PC-9 (cell line): ENCODE measurements around the gene ARFGEF3. TPM values are rescaled to one million over a fixed set of nuclear protein-coding genes. Genes with fewer than 3 reads are reported as not detected.
A peak's percentile ranks its signal among the peaks of the same experiment; 100 is the strongest.

ENCODE experiments used
- BruUV-seq: library from RNA; stranded (reverse); fragments of 400-500 nt; replicated peaks from 2 replicates; lab custom pipeline; 2021; lab: Mats Ljungman, UMichigan
- CTCF ChIA-PET: fragments of 300-600 bp; sonication (Branson Sonifier 250); formaldehyde crosslinking; loops from one replicate; lab custom pipeline; 2022; ENCODE audit warnings: antibody characterized with exemption; lab: Charles Lee
- POLR2A ChIA-PET: fragments of 300-600 bp; sonication (Branson Sonifier 250); formaldehyde crosslinking; loops from one replicate; lab custom pipeline; 2022; ENCODE audit warnings: antibody characterized with exemption; ENCODE audit not compliant: unreplicated experiment; lab: Charles Lee
- DNase-seq, 2 experiments: peaks; one replicate each; pipeline versions ENCODE4 v3.0.0 to v3.0.0-alpha.2; 2015 to 2022; ENCODE audit warnings: mixed read lengths in 1 of 2
- H2AFZ ChIP-seq: fragments of 200-600 bp; sonication (generic); 2 replicates; pipeline ENCODE4 v1.8.1; 2017; ENCODE audit warnings: antibody characterized with exemption
- H3F3A ChIP-seq: fragments of 200-600 bp; sonication (generic); 2 replicates; pipeline ENCODE4 v1.8.1; 2017; ENCODE audit warnings: antibody characterized with exemption, mild to moderate bottlenecking, low read depth; ENCODE audit not compliant: insufficient read depth
- H3K27ac ChIP-seq: fragments of 200-600 bp; sonication (generic); 2 replicates; pipeline ENCODE4 v1.6.1; 2016; ENCODE audit warnings: mixed run types
- H3K27me3 ChIP-seq: fragments of 200-600 bp; sonication (generic); 2 replicates; pipeline ENCODE4 v1.6.1; 2016; ENCODE audit warnings: low read depth, mixed run types; ENCODE audit not compliant: insufficient read depth
- H3K36me3 ChIP-seq: fragments of 200-600 bp; sonication (generic); 2 replicates; pipeline ENCODE4 v1.6.1; 2016; ENCODE audit warnings: low read depth, mixed run types
- H3K4me1 ChIP-seq: fragments of 200-600 bp; sonication (generic); replicated peaks from 2 replicates; pipeline ENCODE4 v1.6.1; 2016; ENCODE audit warnings: mixed run types; ENCODE audit not compliant: insufficient read depth
- H3K4me2 ChIP-seq: fragments of 200-600 bp; sonication (generic); 2 replicates; pipeline ENCODE4 v1.6.1; 2017; ENCODE audit warnings: mixed run types
- H3K4me3 ChIP-seq: fragments of 200-600 bp; sonication (generic); 2 replicates; pipeline ENCODE4 v1.6.1; 2016; ENCODE audit warnings: mixed run types
- H3K79me2 ChIP-seq: fragments of 200-600 bp; sonication (generic); 2 replicates; pipeline ENCODE4 v1.6.1; 2017; ENCODE audit warnings: low read depth, mixed run types
- H3K9me2 ChIP-seq: fragments of 200-600 bp; sonication (generic); 2 replicates; pipeline ENCODE4 v1.8.1; 2017; ENCODE audit warnings: mild to moderate bottlenecking; ENCODE audit not compliant: insufficient read depth
- H3K9me3 ChIP-seq: fragments of 200-600 bp; sonication (generic); 2 replicates; pipeline ENCODE4 v1.8.1; 2016; ENCODE audit warnings: low read depth; ENCODE audit not compliant: insufficient read depth
- H4K20me1 ChIP-seq: fragments of 200-600 bp; sonication (generic); 2 replicates; pipeline ENCODE4 v1.8.1; 2017; ENCODE audit not compliant: insufficient read depth
- EZH2 ChIP-seq: fragments of 200-600 bp; sonication (generic); IDR thresholded peaks from 2 replicates; pipeline ENCODE4 v1.8.0; 2017; ENCODE audit warnings: antibody characterized with exemption, low read depth
- intact Hi-C: fragments of 100-400 bp; cut with micrococcal nuclease; formaldehyde crosslinking; loops from one replicate; pipeline ENCODE4 v1.10.0; 2022; ENCODE audit not compliant: unreplicated experiment
- total RNA-seq: library from RNA; stranded (reverse); gene quantifications from 2 replicates; pipeline ENCODE4 v1.2.3, GENCODE V29; 2021
- TF ChIP-seq, protein P1 (sequence below): fragments of 200-600 bp; sonication (generic); conservative IDR thresholded peaks from 2 replicates; pipeline ENCODE4 v1.6.1; 2017; ENCODE audit warnings: mixed run types, antibody characterized with exemption, mild to moderate bottlenecking, moderate library complexity

Gene ARFGEF3
- total RNA-seq, 1 experiment from 2014 or later: 9.9 TPM

DNA sequence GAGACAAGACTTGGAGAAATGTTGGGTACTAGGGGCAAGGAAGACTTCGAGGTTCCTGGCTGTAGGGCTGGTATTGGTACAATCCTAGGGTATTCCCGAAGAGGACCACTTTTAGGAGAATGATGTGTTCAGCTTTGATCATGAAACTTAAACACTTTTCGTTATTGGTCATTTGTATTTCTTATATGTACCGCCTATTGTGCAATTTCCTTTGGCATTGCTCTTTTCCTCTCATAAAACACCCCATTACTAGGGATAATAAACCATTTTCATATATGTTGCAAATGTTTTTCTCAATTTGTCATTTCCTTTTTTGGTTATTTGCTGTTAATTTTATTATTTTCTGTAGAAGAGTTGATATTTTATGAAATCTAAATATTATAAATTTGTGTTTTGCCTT lies 18.9 kb upstream of the ARFGEF3 start:
- Histone ChIP-seq H3K9me3 (no peaks in the 10 kb centered on the region), H3K79me2 (no peaks in the 10 kb centered on the region), H3K4me2 (no peak overlapping the region), H3F3A (no peaks in the 10 kb centered on the region), H3K4me1 (no peaks in the 10 kb centered on the region), H3K4me3 (no peak overlapping the region), H3K27ac (no peak overlapping the region), H4K20me1 (no peaks in the 10 kb centered on the region), H2AFZ (no peak overlapping the region), H3K27me3 (no peaks in the 10 kb centered on the region), H3K36me3 (no peaks in the 10 kb centered on the region), H3K9me2 (no peaks in the 10 kb centered on the region)
- POLR2A ChIA-PET: no interaction called here
- intact Hi-C loops: no loop called here
- no peak for DNase-seq
- no peak for TF ChIP-seq EZH2
- TF ChIP-seq, protein P1, sequence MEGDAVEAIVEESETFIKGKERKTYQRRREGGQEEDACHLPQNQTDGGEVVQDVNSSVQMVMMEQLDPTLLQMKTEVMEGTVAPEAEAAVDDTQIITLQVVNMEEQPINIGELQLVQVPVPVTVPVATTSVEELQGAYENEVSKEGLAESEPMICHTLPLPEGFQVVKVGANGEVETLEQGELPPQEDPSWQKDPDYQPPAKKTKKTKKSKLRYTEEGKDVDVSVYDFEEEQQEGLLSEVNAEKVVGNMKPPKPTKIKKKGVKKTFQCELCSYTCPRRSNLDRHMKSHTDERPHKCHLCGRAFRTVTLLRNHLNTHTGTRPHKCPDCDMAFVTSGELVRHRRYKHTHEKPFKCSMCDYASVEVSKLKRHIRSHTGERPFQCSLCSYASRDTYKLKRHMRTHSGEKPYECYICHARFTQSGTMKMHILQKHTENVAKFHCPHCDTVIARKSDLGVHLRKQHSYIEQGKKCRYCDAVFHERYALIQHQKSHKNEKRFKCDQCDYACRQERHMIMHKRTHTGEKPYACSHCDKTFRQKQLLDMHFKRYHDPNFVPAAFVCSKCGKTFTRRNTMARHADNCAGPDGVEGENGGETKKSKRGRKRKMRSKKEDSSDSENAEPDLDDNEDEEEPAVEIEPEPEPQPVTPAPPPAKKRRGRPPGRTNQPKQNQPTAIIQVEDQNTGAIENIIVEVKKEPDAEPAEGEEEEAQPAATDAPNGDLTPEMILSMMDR: no peak
- BruUV-seq: no TSS peak
- CTCF ChIA-PET: no interaction called here

DNA sequence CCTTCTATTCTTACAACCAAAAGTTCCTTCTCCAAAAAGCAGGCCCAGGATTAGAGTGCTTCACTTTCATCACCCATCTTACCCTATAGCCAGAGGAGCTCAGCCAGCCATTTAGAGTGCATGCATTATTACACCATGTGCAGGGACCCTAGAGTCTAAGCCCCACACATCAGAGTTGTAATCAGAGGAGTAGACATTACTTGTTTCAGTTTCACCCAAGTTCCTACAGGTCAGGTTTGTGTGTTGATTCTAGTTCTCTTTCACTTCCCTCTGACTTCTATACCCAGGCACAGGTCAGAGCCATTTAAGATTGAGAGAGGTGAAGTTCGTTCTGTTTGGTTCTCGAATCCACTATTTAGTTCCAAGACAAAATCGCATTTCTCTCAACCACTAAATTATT lies 16.3 kb upstream of the ARFGEF3 start:
- CTCF ChIA-PET: no interaction called here
- Histone ChIP-seq H4K20me1 (no peaks in the 10 kb centered on the region), H3K27ac (no peak overlapping the region), H3K4me2 (no peak overlapping the region), H3K9me3 (no peaks in the 10 kb centered on the region), H3K4me3 (no peak overlapping the region), H2AFZ (0 out of 2 replicates have a peak overlapping the region, but pooled peaks have one; percentile 10), H3K79me2 (no peaks in the 10 kb centered on the region), H3K27me3 (no peaks in the 10 kb centered on the region), H3K36me3 (no peaks in the 10 kb centered on the region), H3K9me2 (no peaks in the 10 kb centered on the region), H3F3A (no peaks in the 10 kb centered on the region), H3K4me1 (no peaks in the 10 kb centered on the region)
- TF ChIP-seq EZH2: no peak
- TF ChIP-seq, protein P1: no peak
- peak in 1 of 2 experiments; percentile 3 for DNase-seq
- POLR2A ChIA-PET: no interaction called here
- intact Hi-C loops: no loop called here
- no TSS peak for BruUV-seq

- H2AFZ ChIP-seq: no peak overlapping the region
- CTCF ChIA-PET: no interaction called here
- no peaks in the 10 kb centered on the region for H3K4me1 ChIP-seq
- TF ChIP-seq EZH2: no peak
- TF ChIP-seq, protein P1: no peak
- no peaks in the 10 kb centered on the region for H3K36me3 ChIP-seq
- no peak overlapping the region for H3K4me2 ChIP-seq
- H4K20me1 ChIP-seq: no peaks in the 10 kb centered on the region
- H3K9me3 ChIP-seq: no peaks in the 10 kb centered on the region
- POLR2A ChIA-PET: no interaction called here
- no peak overlapping the region for H3K27ac ChIP-seq
- H3K9me2 ChIP-seq: no peaks in the 10 kb centered on the region
- intact Hi-C loops: no loop called here
- peak in 1 of 2 experiments; percentile 30 for DNase-seq
- BruUV-seq: no TSS peak
- H3K27me3 ChIP-seq: no peaks in the 10 kb centered on the region
- H3F3A ChIP-seq: no peaks in the 10 kb centered on the region
- H3K79me2 ChIP-seq: no peaks in the 10 kb centered on the region
- no peak overlapping the region for H3K4me3 ChIP-seq
Measured at GRCh38 chr6:138146544-138146943, 15.2 kb upstream of the ARFGEF3 start.
